Psoas muscle (tissue), 8 donors: ENCODE data around the gene COQ8B. TPM values are rescaled to one million over a fixed set of nuclear protein-coding genes. Genes with fewer than 3 reads are reported as not detected.

Source experiments
- ATAC-seq, 4 donors: fragments of 200-7000 bp; cut with Tn5 transposase; one replicate each; pipeline ENCODE4 v1.9.1; 2020; ENCODE audit warnings: moderate library complexity in 3 of 4, mild to moderate bottlenecking in 2 of 4
- DNase-seq, 2 donors: peaks; one replicate each; pipeline ENCODE4 v3.0.0-alpha.2; 2020
- H3K27ac ChIP-seq: fragments of 200-600 bp; one replicate; pipeline ENCODE4 v1.8.0; 2022
- H3K27me3 ChIP-seq, 3 donors: fragments of 200-600 bp in 1 of 3; one replicate each; pipeline versions ENCODE4 v1.6.1 to v1.8.0; 2013 to 2022; ENCODE audit warnings: low read length in 2 of 3, mild to moderate bottlenecking in 2 of 3, moderate library complexity in 1 of 3; ENCODE audit not compliant: insufficient read depth in 3 of 3
- H3K36me3 ChIP-seq, 2 donors: fragments of 200-600 bp in 1 of 2; one replicate each; pipeline versions ENCODE4 v1.6.1 to v1.8.0; 2013 to 2022; ENCODE audit warnings: low read depth in 1 of 2, mild to moderate bottlenecking in 1 of 2, moderate library complexity in 1 of 2; ENCODE audit not compliant: insufficient read depth in 1 of 2
- H3K4me1 ChIP-seq: fragments of 200-600 bp; one replicate; pipeline ENCODE4 v1.8.0; 2022
- H3K4me3 ChIP-seq: fragments of 200-600 bp; one replicate; pipeline ENCODE4 v1.8.0; 2022; ENCODE audit warnings: mild to moderate bottlenecking
- H3K9me3 ChIP-seq: fragments of 200-600 bp; one replicate; pipeline ENCODE4 v1.8.0; 2022
- WGBS, 3 donors: extraction: QIAGEN DNeasy Blood & Tissue Kit; methylation state at CpG; one replicate each; pipeline versions ENCODE4 v1.1.6 to v1.1.7; 2013; 5-methylcytosine and 5-hydroxymethylcytosine counted together
- intact Hi-C, 2 donors: fragments of 100-400 bp; cut with DNase I; formaldehyde crosslinking; loops; one replicate each; pipeline versions ENCODE4 v1.11.0 to v1.14.2; 2022
- polyA plus RNA-seq, 3 donors: library from polyadenylated mRNA; stranded (reverse); fragments of 200-250 nt; gene quantifications; one replicate each; pipeline ENCODE4 v1.2.3, GENCODE V29; 2013
- total RNA-seq, 4 donors: library from RNA; stranded (reverse); fragmentation: NEBNext Ultra II Directional in 2 of 4; extraction: Animal tissue kit (Norgen Biotek cat#: 25700) in 2 of 4; gene quantifications; one replicate each; pipeline versions ENCODE4 v1.2.1 to v1.2.4, GENCODE V29; 2021 to 2023
- TF ChIP-seq, protein P1 (sequence below): fragments of 200-600 bp; IDR thresholded peaks from one replicate; pipeline ENCODE4 v1.8.0; 2022; ENCODE audit warnings: antibody characterized with exemption
- donor health status: healthy with polysubstance abuse.
- donor health status: DM: no; HTN: no; CAD: no; lungs with moderate emphysema.
- donor health status: Bipolar disorder and iron deficiency.
- donor health status: healthy.
- donor health status: DM: yes; HTN: yes; CAD: no.
- donor health status: DM: no; HTN: no; CAD: no.
- donor health status: DM: no; HTN: no; CAD: no.
- donor health status: DM: yes; HTN: yes; CAD: no.

COQ8B gene
- total and polyA plus RNA-seq, 7 donors: 6.8 to 43.1 (median 14.4) TPM

- ATAC-seq (no peak), DNase-seq (no peak)
- Histone ChIP-seq H3K36me3 (peaks cover 3 to 44% of the 10 kb centered on the region in 2 donors), H3K27ac (no peak overlapping the region), H3K9me3 (no peaks in the 10 kb centered on the region), H3K27me3 (no peaks in the 10 kb centered on the region), H3K4me1 (peaks cover 29% of the 10 kb centered on the region), H3K4me3 (peak overlapping the region; percentile 76)
- 63 to 76% (median 67%) methylated on average over 9 of the region's 9 CpGs for WGBS, 3 donors
- TF ChIP-seq, protein P1, sequence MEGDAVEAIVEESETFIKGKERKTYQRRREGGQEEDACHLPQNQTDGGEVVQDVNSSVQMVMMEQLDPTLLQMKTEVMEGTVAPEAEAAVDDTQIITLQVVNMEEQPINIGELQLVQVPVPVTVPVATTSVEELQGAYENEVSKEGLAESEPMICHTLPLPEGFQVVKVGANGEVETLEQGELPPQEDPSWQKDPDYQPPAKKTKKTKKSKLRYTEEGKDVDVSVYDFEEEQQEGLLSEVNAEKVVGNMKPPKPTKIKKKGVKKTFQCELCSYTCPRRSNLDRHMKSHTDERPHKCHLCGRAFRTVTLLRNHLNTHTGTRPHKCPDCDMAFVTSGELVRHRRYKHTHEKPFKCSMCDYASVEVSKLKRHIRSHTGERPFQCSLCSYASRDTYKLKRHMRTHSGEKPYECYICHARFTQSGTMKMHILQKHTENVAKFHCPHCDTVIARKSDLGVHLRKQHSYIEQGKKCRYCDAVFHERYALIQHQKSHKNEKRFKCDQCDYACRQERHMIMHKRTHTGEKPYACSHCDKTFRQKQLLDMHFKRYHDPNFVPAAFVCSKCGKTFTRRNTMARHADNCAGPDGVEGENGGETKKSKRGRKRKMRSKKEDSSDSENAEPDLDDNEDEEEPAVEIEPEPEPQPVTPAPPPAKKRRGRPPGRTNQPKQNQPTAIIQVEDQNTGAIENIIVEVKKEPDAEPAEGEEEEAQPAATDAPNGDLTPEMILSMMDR: no peak
- intact Hi-C loops: no loop called here
Observed at GRCh38 chr19:40721936-40722661, 5.4 kb upstream of the COQ8B start.

DNA sequence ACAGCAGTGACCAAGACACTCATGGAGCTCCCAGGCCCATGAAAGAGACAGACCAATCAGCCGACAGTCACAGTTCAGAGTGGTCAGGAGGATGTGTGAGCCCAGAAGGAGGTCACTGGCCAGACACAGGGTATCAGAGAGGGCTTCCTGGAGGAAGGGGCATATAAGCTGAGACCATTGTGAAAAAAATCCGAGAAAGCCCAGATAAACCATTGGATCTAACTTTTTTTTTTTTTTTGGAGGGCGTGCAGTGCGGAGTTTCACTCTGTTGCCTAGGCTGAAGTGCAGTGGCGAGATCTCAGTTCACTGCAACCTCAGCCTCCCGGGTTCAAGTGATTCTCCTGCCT is 4.4 kb upstream of the COQ8B start:
- Histone ChIP-seq H3K27me3 (no peaks in the 10 kb centered on the region), H3K27ac (peak overlapping the region; percentile 96), H3K36me3 (peaks cover 3 to 35% of the 10 kb centered on the region in 2 donors), H3K9me3 (no peaks in the 10 kb centered on the region), H3K4me3 (peak overlapping the region; percentile 76), H3K4me1 (peaks cover 31% of the 10 kb centered on the region)
- ATAC-seq: no peak
- 80 to 89% (median 84%) methylated on average over 6 of the region's 6 CpGs for WGBS, 3 donors
- TF ChIP-seq, protein P1: no peak
- DNase-seq: no peak
- intact Hi-C loops: no loop called here

DNA sequence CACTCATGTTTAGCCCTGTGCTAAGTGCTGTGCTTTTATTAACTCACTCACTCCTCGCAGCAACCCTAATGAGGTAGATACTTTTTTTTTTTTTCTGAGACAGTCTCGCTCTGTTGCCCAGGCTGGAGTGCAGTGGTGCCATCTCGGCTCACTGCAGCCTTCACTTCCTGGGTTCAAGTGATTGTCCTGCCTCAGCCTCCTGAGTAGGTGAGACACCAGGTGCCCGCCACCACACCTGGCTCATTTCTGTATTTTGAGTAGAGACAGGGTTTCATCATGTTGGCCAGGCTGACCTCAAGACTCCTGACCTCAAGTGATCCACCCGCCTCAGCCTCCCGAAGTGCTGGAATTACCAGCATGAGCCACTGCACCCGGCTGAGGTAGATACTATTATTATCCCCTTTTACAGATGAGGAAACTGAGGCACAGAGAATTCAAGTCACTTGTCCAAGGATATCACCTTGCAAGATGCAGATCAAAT is 2.8 kb upstream of the COQ8B start:
- DNase-seq (peak in 1 of 2 donors; percentile 27), ATAC-seq (no peak)
- H3K36me3 ChIP-seq: peaks cover 3 to 19% of the 10 kb centered on the region in 2 donors
- H3K4me3 ChIP-seq: peak overlapping the region; percentile 76
- peak overlapping the region; percentile 96 for H3K27ac ChIP-seq
- peaks cover 39% of the 10 kb centered on the region for H3K4me1 ChIP-seq
- no peaks in the 10 kb centered on the region for H3K27me3 ChIP-seq
- intact Hi-C loops: loop anchor here in 1 of 2 donors (5.0 kb wide), 2 partner anchors 33 to 88 kb away; partner anchors contain the start of genes ACTMAP and SNRPA
- WGBS, 3 donors: 31 to 41% (median 32%) methylated on average over 7 of the region's 7 CpGs
- H3K9me3 ChIP-seq: no peaks in the 10 kb centered on the region
- TF ChIP-seq, protein P1: no peak

DNA sequence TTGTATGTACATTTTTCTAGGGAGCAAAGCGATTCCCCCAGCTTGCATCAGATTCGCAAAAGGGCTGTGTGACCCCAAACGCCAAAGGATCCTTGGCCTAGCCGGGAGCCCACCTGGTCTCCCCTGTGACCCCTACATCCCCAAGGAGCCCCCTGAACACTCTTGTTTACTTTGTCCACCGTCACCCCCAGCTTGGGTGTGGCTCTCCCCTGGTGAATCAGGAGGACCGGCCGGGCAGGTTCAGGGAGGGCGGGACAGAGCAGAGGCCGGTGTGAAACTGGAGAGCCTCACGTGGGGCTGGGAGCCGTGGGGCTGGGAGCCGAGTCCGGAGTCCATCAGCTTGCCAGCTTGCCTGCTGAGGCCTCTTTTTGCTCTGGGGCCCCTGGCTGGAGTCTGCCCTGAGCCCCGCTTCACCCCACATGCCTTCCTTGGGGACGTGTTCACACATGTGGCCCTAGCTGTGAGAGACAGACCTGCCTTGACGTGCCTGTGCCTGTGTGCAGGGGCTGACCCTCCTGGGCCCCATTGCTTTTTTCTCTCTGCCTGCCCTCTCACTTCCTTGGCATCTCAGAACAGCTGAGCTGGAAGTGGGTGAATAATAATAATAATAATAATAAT is 2.2 kb upstream of the COQ8B start:
- peak overlapping the region; percentile 96 for H3K27ac ChIP-seq
- H3K36me3 ChIP-seq: peaks cover 2 to 14% of the 10 kb centered on the region in 2 donors
- H3K4me1 ChIP-seq: peaks cover 43% of the 10 kb centered on the region
- TF ChIP-seq, protein P1: no peak
- H3K9me3 ChIP-seq: no peaks in the 10 kb centered on the region
- ATAC-seq: peak in 3 of 4 donors; percentile 16 to 62 (median 47)
- peak overlapping the region; percentile 76 for H3K4me3 ChIP-seq
- intact Hi-C loops: loop anchor here in 1 of 2 donors (5.0 kb wide), 2 partner anchors 33 to 88 kb away; partner anchors contain the start of genes ACTMAP and SNRPA
- WGBS, 3 donors: 2 to 6% (median 4%) methylated on average over 16 of the region's 16 CpGs
- DNase-seq: peak; percentile 75 to 88
- H3K27me3 ChIP-seq: no peaks in the 10 kb centered on the region
